HepG2 (cell line): Measurements from ENCODE around the gene DND1. TPM values are rescaled to one million over a fixed set of nuclear protein-coding genes. Genes with fewer than 3 reads are reported as not detected.
A peak's percentile ranks its signal among the peaks of the same experiment; 100 is the strongest.

Experiments used
- CBX2 ChIP-seq, 2 experiments: fragments of 200-600 bp in 1 of 2; sonication (generic); formaldehyde crosslinking in 1 of 2; IDR thresholded peaks; 2 replicates each; pipeline versions ENCODE4 v1.7.0 to v1.8.1; 2018 to 2022; ENCODE audit warnings: low read depth in 2 of 2, low read length in 1 of 2, mild to moderate bottlenecking in 1 of 2, missing genetic modification reagents in 1 of 2
- CEBPG ChIP-seq: IDR thresholded peaks from 2 replicates; pipeline ENCODE4 v1.6.1; 2016
- EEA1 ChIP-seq: sonication (generic); formaldehyde crosslinking; IDR thresholded peaks from 2 replicates; pipeline ENCODE4 v1.5.1; 2020; ENCODE audit warnings: mild to moderate bottlenecking, missing genetic modification reagents, borderline replicate concordance
- ERF ChIP-seq: IDR thresholded peaks from 2 replicates; pipeline ENCODE4 v1.6.1; 2018; ENCODE audit warnings: missing biosample characterization, missing genetic modification reagents
- MLLT10 ChIP-seq: sonication (generic); formaldehyde crosslinking; IDR thresholded peaks from 2 replicates; pipeline ENCODE4 v1.4.0; 2020; ENCODE audit warnings: missing genetic modification reagents
- MTA1 ChIP-seq: sonication (generic); formaldehyde crosslinking; IDR thresholded peaks from 2 replicates; pipeline ENCODE4 v1.4.0; 2020; ENCODE audit warnings: missing genetic modification reagents, mild to moderate bottlenecking, borderline replicate concordance
- NBN ChIP-seq: fragments of 450-650 bp; conservative IDR thresholded peaks from 2 replicates; pipeline ENCODE4 v1.6.1; 2017
- POLR2AphosphoS5 ChIP-seq: IDR thresholded peaks from 2 replicates; pipeline ENCODE4 v1.6.1; 2012; ENCODE audit warnings: low read depth, low read length
- TBX3 ChIP-seq: fragments of 450-650 bp; IDR thresholded peaks from 2 replicates; pipeline ENCODE4 v1.6.1; 2017; ENCODE audit warnings: antibody characterized with exemption, mild to moderate bottlenecking, inconsistent platforms, borderline replicate concordance
- TFE3 ChIP-seq: IDR thresholded peaks from 2 replicates; pipeline ENCODE4 v1.6.1; 2016
- ZBTB8A ChIP-seq: sonication (generic); formaldehyde crosslinking; IDR thresholded peaks from 2 replicates; pipeline ENCODE4 v1.4.0; 2020; ENCODE audit warnings: mild to moderate bottlenecking, low read depth, missing genetic modification reagents, borderline replicate concordance
- ZIK1 ChIP-seq: sonication (generic); formaldehyde crosslinking; IDR thresholded peaks from 2 replicates; pipeline ENCODE4 v1.5.0; 2020; ENCODE audit warnings: mild to moderate bottlenecking, low read depth, missing genetic modification reagents, borderline replicate concordance
- ZNF224 ChIP-seq: sonication (generic); formaldehyde crosslinking; IDR thresholded peaks from 2 replicates; pipeline ENCODE4 v1.5.0; 2020; ENCODE audit warnings: mild to moderate bottlenecking, missing genetic modification reagents
- ZNF256 ChIP-seq: sonication (generic); formaldehyde crosslinking; conservative IDR thresholded peaks from 2 replicates; pipeline ENCODE4 v1.4.0; 2020; ENCODE audit warnings: missing genetic modification reagents
- ZNF264 ChIP-seq: sonication (generic); formaldehyde crosslinking; IDR thresholded peaks from 2 replicates; pipeline ENCODE4 v1.4.0; 2020; ENCODE audit warnings: missing genetic modification reagents
- ZNF34 ChIP-seq: sonication (generic); formaldehyde crosslinking; IDR thresholded peaks from 2 replicates; pipeline ENCODE4 v1.4.0; 2020; ENCODE audit warnings: mild to moderate bottlenecking, missing genetic modification reagents, borderline replicate concordance
- ZNF567 ChIP-seq: sonication (generic); formaldehyde crosslinking; IDR thresholded peaks from 2 replicates; pipeline ENCODE4 v1.8.1; 2023; ENCODE audit warnings: mild to moderate bottlenecking, missing genetic modification reagents, borderline replicate concordance
- ZNF616 ChIP-seq: sonication (generic); formaldehyde crosslinking; IDR thresholded peaks from 2 replicates; pipeline ENCODE4 v1.5.0; 2020; ENCODE audit warnings: low read depth, mild to moderate bottlenecking, missing genetic modification reagents
- ZNF740 ChIP-seq: sonication (generic); formaldehyde crosslinking; IDR thresholded peaks from 2 replicates; pipeline ENCODE4 v1.4.0; 2020; ENCODE audit warnings: missing genetic modification reagents
- ZNF83 ChIP-seq: sonication (generic); formaldehyde crosslinking; IDR thresholded peaks from 2 replicates; pipeline ENCODE4 v1.4.0; 2020; ENCODE audit warnings: missing genetic modification reagents, mild to moderate bottlenecking, borderline replicate concordance
- polyA plus RNA-seq, 8 experiments: library from polyadenylated mRNA; depleted of rRNA in 3 of 8; stranded (reverse) in 7 of 8; unstranded in 1 of 8; fragments of >200 nt; fragmentation: Illumina TruSeq in 4 of 8; extraction: Trizol in 4 of 8; gene quantifications; 2 replicates each; pipeline versions ENCODE4 v1.2.1 to v1.2.3, GENCODE V29; 2011 to 2016; ENCODE audit warnings: low read depth in 4 of 8, missing spikeins in 1 of 8, mixed read lengths in 1 of 8; ENCODE audit not compliant: insufficient read depth in 1 of 8
- total RNA-seq, 5 experiments: library from RNA; depleted of rRNA; stranded (reverse); fragments of >200 nt; fragmentation: Illumina TruSeq; extraction: Trizol; gene quantifications; 2 replicates each; pipeline ENCODE4 v1.2.3, GENCODE V29; 2016; ENCODE audit warnings: low read depth in 1 of 5
- TF ChIP-seq, protein P1 (sequence below): sonication (generic); formaldehyde crosslinking; IDR thresholded peaks from 2 replicates; pipeline ENCODE4 v1.5.0; 2020; ENCODE audit warnings: mild to moderate bottlenecking, missing genetic modification reagents, moderate library complexity
- TF ChIP-seq, protein P2 (sequence below): sonication (generic); formaldehyde crosslinking; IDR thresholded peaks from 2 replicates; pipeline ENCODE4 v1.4.0; 2020; ENCODE audit warnings: mild to moderate bottlenecking, missing genetic modification reagents
- TF ChIP-seq, protein P3 (sequence below): sonication (generic); formaldehyde crosslinking; IDR thresholded peaks from 2 replicates; pipeline ENCODE4 v1.9.0; 2021; ENCODE audit warnings: missing genetic modification reagents, borderline replicate concordance

The DND1 gene
- total and polyA plus RNA-seq, 2 of the 13 experiments (the other 11 are each of a cell fraction or from before 2014, with no cell fraction given): 0.48 to 0.55 TPM

GRCh38 chr5:140633021-140633471, 40.3 kb downstream of the DND1 start, which contains the start of gene CD14 (continued):
- TF ChIP-seq TFE3 (CRISPR knock-in tag): no peak
- TF ChIP-seq ZNF264: no peak; the same call in 1 of the 2 replicates
- TF ChIP-seq POLR2AphosphoS5: no peak
- TF ChIP-seq ERF (CRISPR knock-in tag): peak; percentile 20; the same call in 1 of the 2 replicates
- no peak for TF ChIP-seq NBN
- TF ChIP-seq TBX3: 0 out of 2 replicates have a peak, but pooled peaks have one; percentile 16
- TF ChIP-seq ZIK1 (CRISPR knock-in tag): no peak
- peak; percentile 27; the same call in 1 of the 2 replicates for TF ChIP-seq ZNF740 (CRISPR knock-in tag)
- TF ChIP-seq ZNF616 (CRISPR knock-in tag): no peak
- no peak for TF ChIP-seq ZNF256 (CRISPR knock-in tag)
- TF ChIP-seq, protein P1, sequence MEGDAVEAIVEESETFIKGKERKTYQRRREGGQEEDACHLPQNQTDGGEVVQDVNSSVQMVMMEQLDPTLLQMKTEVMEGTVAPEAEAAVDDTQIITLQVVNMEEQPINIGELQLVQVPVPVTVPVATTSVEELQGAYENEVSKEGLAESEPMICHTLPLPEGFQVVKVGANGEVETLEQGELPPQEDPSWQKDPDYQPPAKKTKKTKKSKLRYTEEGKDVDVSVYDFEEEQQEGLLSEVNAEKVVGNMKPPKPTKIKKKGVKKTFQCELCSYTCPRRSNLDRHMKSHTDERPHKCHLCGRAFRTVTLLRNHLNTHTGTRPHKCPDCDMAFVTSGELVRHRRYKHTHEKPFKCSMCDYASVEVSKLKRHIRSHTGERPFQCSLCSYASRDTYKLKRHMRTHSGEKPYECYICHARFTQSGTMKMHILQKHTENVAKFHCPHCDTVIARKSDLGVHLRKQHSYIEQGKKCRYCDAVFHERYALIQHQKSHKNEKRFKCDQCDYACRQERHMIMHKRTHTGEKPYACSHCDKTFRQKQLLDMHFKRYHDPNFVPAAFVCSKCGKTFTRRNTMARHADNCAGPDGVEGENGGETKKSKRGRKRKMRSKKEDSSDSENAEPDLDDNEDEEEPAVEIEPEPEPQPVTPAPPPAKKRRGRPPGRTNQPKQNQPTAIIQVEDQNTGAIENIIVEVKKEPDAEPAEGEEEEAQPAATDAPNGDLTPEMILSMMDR (CRISPR knock-in tag): peak; percentile 46
- no peak for TF ChIP-seq ZNF83 (CRISPR knock-in tag)
- no peak for TF ChIP-seq ZNF224 (CRISPR knock-in tag)
- TF ChIP-seq ZBTB8A (CRISPR knock-in tag): no peak
- no peak for TF ChIP-seq EEA1
- TF ChIP-seq, protein P2, sequence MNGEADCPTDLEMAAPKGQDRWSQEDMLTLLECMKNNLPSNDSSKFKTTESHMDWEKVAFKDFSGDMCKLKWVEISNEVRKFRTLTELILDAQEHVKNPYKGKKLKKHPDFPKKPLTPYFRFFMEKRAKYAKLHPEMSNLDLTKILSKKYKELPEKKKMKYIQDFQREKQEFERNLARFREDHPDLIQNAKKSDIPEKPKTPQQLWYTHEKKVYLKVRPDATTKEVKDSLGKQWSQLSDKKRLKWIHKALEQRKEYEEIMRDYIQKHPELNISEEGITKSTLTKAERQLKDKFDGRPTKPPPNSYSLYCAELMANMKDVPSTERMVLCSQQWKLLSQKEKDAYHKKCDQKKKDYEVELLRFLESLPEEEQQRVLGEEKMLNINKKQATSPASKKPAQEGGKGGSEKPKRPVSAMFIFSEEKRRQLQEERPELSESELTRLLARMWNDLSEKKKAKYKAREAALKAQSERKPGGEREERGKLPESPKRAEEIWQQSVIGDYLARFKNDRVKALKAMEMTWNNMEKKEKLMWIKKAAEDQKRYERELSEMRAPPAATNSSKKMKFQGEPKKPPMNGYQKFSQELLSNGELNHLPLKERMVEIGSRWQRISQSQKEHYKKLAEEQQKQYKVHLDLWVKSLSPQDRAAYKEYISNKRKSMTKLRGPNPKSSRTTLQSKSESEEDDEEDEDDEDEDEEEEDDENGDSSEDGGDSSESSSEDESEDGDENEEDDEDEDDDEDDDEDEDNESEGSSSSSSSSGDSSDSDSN (CRISPR knock-in tag): 0 out of 2 replicates have a peak, but pooled peaks have one; percentile 36
- TF ChIP-seq ZNF34 (CRISPR knock-in tag): no peak
- TF ChIP-seq MLLT10 (CRISPR knock-in tag): no peak
- no peak for TF ChIP-seq MTA1 (CRISPR knock-in tag)
- TF ChIP-seq, protein P3, sequence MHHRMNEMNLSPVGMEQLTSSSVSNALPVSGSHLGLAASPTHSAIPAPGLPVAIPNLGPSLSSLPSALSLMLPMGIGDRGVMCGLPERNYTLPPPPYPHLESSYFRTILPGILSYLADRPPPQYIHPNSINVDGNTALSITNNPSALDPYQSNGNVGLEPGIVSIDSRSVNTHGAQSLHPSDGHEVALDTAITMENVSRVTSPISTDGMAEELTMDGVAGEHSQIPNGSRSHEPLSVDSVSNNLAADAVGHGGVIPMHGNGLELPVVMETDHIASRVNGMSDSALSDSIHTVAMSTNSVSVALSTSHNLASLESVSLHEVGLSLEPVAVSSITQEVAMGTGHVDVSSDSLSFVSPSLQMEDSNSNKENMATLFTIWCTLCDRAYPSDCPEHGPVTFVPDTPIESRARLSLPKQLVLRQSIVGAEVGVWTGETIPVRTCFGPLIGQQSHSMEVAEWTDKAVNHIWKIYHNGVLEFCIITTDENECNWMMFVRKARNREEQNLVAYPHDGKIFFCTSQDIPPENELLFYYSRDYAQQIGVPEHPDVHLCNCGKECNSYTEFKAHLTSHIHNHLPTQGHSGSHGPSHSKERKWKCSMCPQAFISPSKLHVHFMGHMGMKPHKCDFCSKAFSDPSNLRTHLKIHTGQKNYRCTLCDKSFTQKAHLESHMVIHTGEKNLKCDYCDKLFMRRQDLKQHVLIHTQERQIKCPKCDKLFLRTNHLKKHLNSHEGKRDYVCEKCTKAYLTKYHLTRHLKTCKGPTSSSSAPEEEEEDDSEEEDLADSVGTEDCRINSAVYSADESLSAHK (CRISPR knock-in tag): no peak
- no peak for TF ChIP-seq CBX2 (IDR thresholded peaks at IDR 0.05; ENCODE audit: low read depth, low read length)
- no peak for TF ChIP-seq CBX2 (CRISPR knock-in tag; IDR thresholded peaks at IDR 0.05; ENCODE audit: low read depth)
- no peak for TF ChIP-seq CEBPG (CRISPR knock-in tag)
- TF ChIP-seq ZNF567: no peak
